Colonic mucosa (tissue), 4 donors: ENCODE measurements around the gene TSC22D1. TPM values are rescaled to one million over a fixed set of nuclear protein-coding genes. Genes with fewer than 3 reads are reported as not detected.

ENCODE experiments used
- DNase-seq: peaks from one replicate; pipeline ENCODE4 v3.0.0-alpha.2; 2020
- H3K27ac ChIP-seq: fragments of 200-600 bp; one replicate; pipeline ENCODE4 v1.8.0; 2021
- H3K27me3 ChIP-seq: fragments of 200-600 bp; one replicate; pipeline ENCODE4 v1.8.0; 2021
- H3K36me3 ChIP-seq: fragments of 200-600 bp; one replicate; pipeline ENCODE4 v1.8.0; 2021
- H3K4me1 ChIP-seq: fragments of 200-600 bp; one replicate; pipeline ENCODE4 v1.8.0; 2021; ENCODE audit warnings: mild to moderate bottlenecking
- H3K4me3 ChIP-seq: fragments of 200-600 bp; one replicate; pipeline ENCODE4 v1.8.0; 2021
- H3K9ac ChIP-seq, 2 donors: one replicate each; pipeline ENCODE4 v1.7.0; 2013; ENCODE audit warnings: control low read depth in 2 of 2, low read depth in 2 of 2, low read length in 2 of 2
- H3K9me3 ChIP-seq: fragments of 200-600 bp; one replicate; pipeline ENCODE4 v1.8.0; 2021
- intact Hi-C: fragments of 100-400 bp; cut with DNase I; formaldehyde crosslinking; loops from one replicate; pipeline ENCODE4 v1.14.1; 2022
- total RNA-seq, 2 donors: library from RNA; stranded (reverse); fragmentation: NEBNext Ultra II Directional in 1 of 2; extraction: Animal tissue kit (Norgen Biotek cat#: 25700) in 1 of 2; gene quantifications; one replicate each; pipeline ENCODE4 v1.2.1, GENCODE V29; 2021
- TF ChIP-seq, protein P1 (sequence below): fragments of 200-600 bp; IDR thresholded peaks from one replicate; pipeline ENCODE4 v1.8.0; 2022; ENCODE audit warnings: antibody characterized with exemption, mild to moderate bottlenecking
- donor health status: healthy.
- donor health status: DM: no; HTN: no; CAD: no.
- donor health status: DM: no; HTN: no; CAD: no.

TSC22D1 gene
- total RNA-seq, 2 donors from 2014 or later = 137 to 231 TPM

DNA sequence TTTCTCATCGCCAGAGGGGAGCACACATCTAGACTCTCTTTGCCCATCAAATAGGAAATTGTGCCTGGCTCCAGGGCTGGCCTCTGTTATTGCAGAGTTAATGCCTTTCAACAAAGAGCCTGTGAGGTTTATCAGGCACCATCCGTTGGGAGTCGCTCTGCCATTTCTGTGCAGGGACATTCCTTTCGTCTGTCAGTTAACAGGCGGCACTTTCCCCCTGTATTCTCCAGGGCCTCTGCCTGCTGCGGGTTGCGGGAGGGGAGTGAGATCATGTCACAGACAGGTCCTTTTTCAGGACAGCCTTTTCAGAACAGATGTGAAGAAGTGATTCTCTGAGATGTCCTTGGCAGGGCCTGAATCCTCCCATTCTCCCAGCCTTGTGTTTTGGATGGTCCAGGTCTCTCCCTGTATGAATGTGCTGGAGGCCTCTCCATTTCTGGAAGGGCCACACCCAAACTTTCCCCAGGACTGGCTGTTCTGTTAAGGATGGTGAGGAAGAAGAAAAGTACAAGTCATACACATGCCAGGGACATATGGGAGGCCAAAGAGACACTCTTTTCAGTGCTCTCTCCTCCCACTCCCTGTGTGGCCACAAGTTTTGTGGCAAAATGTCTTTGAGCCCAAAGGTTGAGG is 187.6 kb downstream of the TSC22D1 start:
- no peaks in the 10 kb centered on the region for H3K27me3 ChIP-seq
- no peak for DNase-seq
- no peak overlapping the region for H3K4me3 ChIP-seq
- no peaks in the 10 kb centered on the region for H3K36me3 ChIP-seq
- no peak overlapping the region for H3K9ac ChIP-seq
- H3K9me3 ChIP-seq = no peaks in the 10 kb centered on the region
- TF ChIP-seq, protein P1, sequence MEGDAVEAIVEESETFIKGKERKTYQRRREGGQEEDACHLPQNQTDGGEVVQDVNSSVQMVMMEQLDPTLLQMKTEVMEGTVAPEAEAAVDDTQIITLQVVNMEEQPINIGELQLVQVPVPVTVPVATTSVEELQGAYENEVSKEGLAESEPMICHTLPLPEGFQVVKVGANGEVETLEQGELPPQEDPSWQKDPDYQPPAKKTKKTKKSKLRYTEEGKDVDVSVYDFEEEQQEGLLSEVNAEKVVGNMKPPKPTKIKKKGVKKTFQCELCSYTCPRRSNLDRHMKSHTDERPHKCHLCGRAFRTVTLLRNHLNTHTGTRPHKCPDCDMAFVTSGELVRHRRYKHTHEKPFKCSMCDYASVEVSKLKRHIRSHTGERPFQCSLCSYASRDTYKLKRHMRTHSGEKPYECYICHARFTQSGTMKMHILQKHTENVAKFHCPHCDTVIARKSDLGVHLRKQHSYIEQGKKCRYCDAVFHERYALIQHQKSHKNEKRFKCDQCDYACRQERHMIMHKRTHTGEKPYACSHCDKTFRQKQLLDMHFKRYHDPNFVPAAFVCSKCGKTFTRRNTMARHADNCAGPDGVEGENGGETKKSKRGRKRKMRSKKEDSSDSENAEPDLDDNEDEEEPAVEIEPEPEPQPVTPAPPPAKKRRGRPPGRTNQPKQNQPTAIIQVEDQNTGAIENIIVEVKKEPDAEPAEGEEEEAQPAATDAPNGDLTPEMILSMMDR = no peak
- intact Hi-C loops = no loop called here
- H3K4me1 ChIP-seq = no peaks in the 10 kb centered on the region
- no peak overlapping the region for H3K27ac ChIP-seq

DNA sequence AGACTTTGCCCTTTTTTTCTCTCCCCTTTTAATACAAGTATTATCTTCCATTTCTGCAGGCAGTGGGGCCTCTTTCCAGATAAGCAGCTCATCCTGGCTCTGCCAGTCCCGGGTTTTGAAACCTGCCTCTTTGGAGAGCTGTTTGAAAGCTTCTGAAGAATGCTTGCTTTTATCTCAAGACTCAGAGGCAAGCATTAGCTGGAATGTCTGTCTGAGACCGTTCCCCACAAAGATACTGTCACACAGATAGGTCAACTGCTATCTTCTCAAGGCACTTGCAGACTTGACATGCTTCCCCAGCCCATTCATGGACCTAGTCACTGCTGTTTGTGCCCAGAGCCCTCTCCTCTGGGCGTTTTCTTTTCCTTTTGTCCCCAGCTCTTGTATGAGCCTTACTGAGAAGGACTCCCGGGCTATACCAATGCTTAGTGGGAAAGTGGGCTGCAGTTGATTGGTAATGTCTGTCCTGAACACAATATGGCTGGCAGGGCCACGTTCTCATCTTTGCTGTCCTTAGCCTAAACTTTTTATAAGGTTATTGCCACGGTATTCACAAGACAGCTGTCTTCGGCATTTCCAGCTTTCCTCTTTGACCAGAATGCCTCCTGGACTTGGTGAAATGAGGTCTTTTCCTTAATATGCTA is 189.1 kb downstream of the TSC22D1 start:
- Histone ChIP-seq H3K27me3 (no peaks in the 10 kb centered on the region), H3K9ac (no peak overlapping the region), H3K27ac (no peak overlapping the region), H3K9me3 (no peaks in the 10 kb centered on the region), H3K4me3 (no peak overlapping the region), H3K36me3 (no peaks in the 10 kb centered on the region), H3K4me1 (no peaks in the 10 kb centered on the region)
- intact Hi-C loops = no loop called here
- TF ChIP-seq, protein P1 = no peak
- DNase-seq = no peak

DNA sequence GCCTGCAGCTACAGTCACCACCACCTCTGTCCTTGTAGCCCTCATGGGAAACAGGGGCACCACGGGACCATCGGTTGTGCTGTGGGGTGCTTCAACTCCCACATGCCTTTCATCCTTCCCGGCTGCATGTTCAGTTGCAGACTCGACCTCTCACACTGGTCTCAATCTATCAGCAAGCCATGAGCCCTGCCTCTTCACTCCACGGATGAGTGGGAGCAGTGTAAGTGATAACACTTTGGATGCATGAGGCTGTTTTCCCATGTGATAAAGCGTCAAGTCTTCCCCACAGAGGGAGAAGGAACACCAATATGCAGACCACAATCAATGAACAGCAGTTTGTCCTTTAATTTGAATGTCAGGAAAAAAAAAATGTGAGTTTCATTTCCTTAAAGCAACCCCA is 190.3 kb downstream of the TSC22D1 start:
- Histone ChIP-seq H3K27me3 (no peaks in the 10 kb centered on the region), H3K9ac (no peak overlapping the region), H3K36me3 (no peaks in the 10 kb centered on the region), H3K4me1 (no peaks in the 10 kb centered on the region), H3K4me3 (no peak overlapping the region), H3K9me3 (no peaks in the 10 kb centered on the region), H3K27ac (no peak overlapping the region)
- TF ChIP-seq, protein P1 = no peak
- DNase-seq = no peak
- intact Hi-C loops = no loop called here

DNA sequence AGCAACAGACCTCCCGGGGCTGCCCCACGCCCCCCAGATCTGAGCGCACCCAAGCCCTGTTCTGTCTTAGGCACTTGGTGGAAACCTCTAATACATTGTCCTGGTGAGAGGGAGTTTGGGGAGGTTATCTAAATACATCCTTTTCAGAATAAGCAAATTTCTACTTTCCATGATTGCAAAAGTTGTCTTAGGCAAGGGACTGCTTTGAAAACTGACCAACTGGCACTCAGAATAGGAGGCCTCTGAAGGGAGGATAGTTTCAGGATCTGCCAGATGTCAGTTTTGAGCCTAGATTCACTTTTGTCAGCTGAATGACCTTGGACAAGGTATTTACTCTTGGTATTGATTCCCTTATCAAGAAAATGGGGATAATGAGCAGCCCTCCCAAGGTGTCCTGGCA is 190.7 kb downstream of the TSC22D1 start:
- Histone ChIP-seq H3K9me3 (no peaks in the 10 kb centered on the region), H3K27me3 (no peaks in the 10 kb centered on the region), H3K4me1 (no peaks in the 10 kb centered on the region), H3K27ac (no peak overlapping the region), H3K4me3 (no peak overlapping the region), H3K9ac (no peak overlapping the region), H3K36me3 (no peaks in the 10 kb centered on the region)
- DNase-seq = no peak
- intact Hi-C loops = no loop called here
- TF ChIP-seq, protein P1 = no peak

DNA sequence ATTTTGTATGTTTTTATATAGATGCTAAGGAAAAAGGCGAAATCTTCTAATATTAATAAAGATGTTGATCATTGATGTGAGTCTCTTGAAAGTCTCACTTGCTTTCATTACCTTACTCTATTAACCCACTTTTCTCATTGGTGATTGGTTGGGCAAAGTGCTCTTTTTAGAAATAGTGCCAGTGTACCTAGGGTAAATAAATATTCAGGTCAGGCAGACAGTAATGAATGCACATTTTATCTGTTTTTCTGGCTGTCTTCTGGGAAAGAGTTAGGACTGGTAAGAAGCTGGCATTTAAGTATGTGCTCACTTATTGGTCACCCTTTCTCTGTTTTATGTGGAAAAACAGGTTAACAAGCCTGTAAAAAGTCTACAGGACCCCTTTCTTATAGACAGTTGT is 191.4 kb downstream of the TSC22D1 start:
- no peaks in the 10 kb centered on the region for H3K27me3 ChIP-seq
- intact Hi-C loops = no loop called here

More for the DNA sequence above, 191.4 kb downstream of the TSC22D1 start:
- DNase-seq = no peak
- TF ChIP-seq, protein P1 = no peak
- Histone ChIP-seq H3K4me1 (no peaks in the 10 kb centered on the region), H3K4me3 (no peak overlapping the region), H3K9me3 (no peaks in the 10 kb centered on the region), H3K9ac (no peak overlapping the region), H3K27ac (no peak overlapping the region), H3K36me3 (no peaks in the 10 kb centered on the region)
